PFSK-1 (cell line): ENCODE measurements around the gene C1GALT1.

Source experiments
- FOXP2 ChIP-seq: optimal IDR thresholded peaks from 2 replicates; pipeline ENCODE3; 2011; ENCODE audit warnings: borderline replicate concordance, control low read depth, inconsistent platforms; ENCODE audit not compliant: insufficient read depth; ENCODE audit errors: extremely low read length, extremely low read depth
- POLR2AphosphoS5 ChIP-seq: IDR thresholded peaks from 2 replicates; pipeline ENCODE4 v1.6.1; 2012; ENCODE audit warnings: low read depth, mild to moderate bottlenecking, control low read depth, low read length, moderate library complexity
- SIN3A ChIP-seq: IDR thresholded peaks from 2 replicates; pipeline ENCODE4 v1.6.1; 2012; ENCODE audit warnings: mild to moderate bottlenecking, low read length, moderate library complexity, borderline replicate concordance; ENCODE audit not compliant: insufficient read depth
- TAF1 ChIP-seq: IDR thresholded peaks from 2 replicates; pipeline ENCODE4 v1.6.1; 2012; ENCODE audit warnings: low read length, control low read depth, borderline replicate concordance; ENCODE audit not compliant: insufficient read depth
- TF ChIP-seq, protein P1 (sequence below), 2 experiments: IDR thresholded peaks; 2 replicates each; pipeline versions ENCODE4 v1.6.1 to v1.8.0; 2011 to 2012; ENCODE audit warnings: low read depth in 2 of 2, low read length in 2 of 2, control low read depth in 1 of 2, inconsistent platforms in 1 of 2, mild to moderate bottlenecking in 1 of 2, moderate library complexity in 1 of 2; ENCODE audit not compliant: insufficient read depth in 1 of 2

Gene C1GALT1

DNA sequence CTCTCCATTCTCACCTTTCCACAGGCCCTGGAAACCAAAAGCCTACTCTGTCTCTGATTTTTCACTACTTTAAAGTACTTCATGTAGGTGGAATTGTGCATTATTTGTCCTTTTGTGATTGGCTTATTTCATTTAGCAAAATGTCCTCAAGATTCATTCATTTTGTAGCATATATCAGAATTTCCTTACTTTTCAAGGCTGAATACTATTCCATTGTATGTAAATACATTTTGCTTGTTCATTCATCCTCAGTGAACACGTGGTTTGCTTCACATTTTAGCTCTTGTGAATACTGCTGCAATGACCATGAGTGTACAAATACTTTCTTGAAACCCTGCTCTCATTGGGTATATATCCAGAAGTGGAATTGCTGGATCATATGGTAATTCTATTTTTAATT is 8.8 kb downstream of the C1GALT1 start:
- TF ChIP-seq SIN3A (no peak), TAF1 (no peak), POLR2AphosphoS5 (no peak), FOXP2 (no peak)
- TF ChIP-seq, protein P1, sequence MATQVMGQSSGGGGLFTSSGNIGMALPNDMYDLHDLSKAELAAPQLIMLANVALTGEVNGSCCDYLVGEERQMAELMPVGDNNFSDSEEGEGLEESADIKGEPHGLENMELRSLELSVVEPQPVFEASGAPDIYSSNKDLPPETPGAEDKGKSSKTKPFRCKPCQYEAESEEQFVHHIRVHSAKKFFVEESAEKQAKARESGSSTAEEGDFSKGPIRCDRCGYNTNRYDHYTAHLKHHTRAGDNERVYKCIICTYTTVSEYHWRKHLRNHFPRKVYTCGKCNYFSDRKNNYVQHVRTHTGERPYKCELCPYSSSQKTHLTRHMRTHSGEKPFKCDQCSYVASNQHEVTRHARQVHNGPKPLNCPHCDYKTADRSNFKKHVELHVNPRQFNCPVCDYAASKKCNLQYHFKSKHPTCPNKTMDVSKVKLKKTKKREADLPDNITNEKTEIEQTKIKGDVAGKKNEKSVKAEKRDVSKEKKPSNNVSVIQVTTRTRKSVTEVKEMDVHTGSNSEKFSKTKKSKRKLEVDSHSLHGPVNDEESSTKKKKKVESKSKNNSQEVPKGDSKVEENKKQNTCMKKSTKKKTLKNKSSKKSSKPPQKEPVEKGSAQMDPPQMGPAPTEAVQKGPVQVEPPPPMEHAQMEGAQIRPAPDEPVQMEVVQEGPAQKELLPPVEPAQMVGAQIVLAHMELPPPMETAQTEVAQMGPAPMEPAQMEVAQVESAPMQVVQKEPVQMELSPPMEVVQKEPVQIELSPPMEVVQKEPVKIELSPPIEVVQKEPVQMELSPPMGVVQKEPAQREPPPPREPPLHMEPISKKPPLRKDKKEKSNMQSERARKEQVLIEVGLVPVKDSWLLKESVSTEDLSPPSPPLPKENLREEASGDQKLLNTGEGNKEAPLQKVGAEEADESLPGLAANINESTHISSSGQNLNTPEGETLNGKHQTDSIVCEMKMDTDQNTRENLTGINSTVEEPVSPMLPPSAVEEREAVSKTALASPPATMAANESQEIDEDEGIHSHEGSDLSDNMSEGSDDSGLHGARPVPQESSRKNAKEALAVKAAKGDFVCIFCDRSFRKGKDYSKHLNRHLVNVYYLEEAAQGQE (IDR thresholded peaks at IDR 0.05; ENCODE audit: insufficient read depth in 1 of 2, low read depth in 2 of 2, low read length in 2 of 2) = no peak

DNA sequence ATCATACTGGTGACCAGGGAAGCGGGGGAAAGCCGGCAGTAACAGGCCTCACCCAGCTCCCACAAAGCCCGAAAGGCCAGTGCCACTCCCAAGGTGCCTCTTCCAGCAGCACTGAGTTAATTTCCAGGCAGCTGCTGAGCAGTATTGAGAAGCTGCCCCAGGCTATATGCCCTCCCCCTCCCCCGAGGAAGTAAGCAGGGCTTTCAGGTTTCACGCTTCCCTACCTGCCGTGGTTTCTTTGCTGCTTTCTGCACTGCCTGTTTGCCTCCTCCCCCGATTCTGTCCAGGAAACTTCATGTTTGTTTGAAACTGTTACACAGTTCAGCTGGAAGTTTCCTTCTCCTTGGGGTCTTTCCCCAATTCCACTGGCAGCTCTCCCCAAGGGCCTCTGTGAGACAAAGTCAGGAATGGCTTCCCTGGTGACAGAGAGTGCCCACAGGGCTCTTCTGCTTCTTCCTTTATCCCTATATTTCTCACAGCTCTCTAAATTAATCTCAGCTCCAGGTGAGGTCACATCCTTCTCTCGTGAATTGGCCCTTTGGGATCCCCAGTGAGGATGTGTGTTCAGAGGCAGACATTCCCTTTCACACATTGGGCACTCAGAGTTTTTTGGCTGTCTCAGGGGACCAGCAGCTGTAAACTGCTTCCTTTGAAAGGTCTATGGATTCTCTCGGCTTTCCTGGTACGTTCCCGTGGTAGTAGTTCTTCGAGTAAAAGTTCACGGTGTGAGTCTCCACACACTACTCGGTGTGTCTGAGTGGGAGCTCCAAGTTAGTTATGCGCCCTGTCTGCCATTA is 19.4 kb downstream of the C1GALT1 start:
- TF ChIP-seq TAF1 (no peak), SIN3A (no peak), POLR2AphosphoS5 (no peak), FOXP2 (no peak)

DNA sequence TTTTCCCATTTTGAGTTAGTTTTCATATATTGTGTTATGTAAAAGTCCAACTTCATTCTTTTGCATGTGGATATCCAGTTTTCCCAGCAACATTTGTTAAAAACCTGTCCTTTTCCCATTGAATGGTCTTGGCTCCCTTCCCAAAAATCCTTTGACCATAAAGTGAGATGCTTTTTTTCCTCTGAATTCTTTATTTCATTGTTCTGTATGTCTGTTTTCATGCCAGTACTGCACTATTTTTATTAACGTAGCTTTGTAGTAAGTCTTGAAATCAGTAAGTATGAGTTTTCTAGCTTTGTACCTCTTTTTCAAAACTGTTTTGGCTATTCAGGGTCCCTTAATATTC is 20.0 kb downstream of the C1GALT1 start:
- TF ChIP-seq SIN3A = no peak
- TF ChIP-seq FOXP2 = no peak

DNA sequence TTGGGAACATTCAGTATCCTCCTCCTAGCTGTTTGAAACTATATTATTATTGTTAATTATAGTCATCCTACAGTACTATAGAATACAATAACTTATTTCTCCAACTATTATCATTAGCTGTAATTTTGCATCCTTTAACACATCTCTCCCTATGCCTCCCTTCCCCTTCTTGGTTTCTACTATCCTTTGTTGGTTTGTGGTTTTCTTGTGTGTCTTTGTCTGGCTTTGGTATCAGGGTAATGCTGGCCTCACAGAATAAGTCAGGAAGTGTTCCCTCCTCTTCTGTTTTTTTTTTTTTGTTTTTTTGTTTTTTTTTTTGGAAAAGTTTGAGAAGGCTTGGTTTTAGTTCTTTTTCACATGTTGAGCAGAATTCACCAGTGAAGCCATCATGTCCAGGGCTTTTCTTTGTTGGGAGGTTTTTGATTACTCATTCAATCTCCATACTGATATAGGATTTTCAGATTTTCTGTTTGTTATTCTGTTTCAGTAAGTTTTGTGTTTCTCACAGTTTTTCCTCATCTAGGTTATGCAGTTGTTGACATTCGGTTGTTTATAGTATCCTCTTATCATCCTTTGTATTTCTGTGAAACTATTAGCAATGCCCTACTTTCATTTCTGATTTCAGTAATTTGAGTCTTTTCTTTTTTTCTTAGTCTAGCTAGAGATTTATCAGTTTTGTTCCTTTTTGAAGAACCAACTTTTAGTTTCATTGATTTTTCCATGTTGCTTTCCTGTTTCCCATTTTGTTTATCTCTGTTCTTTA is 21.6 kb downstream of the C1GALT1 start:
- TF ChIP-seq, protein P1 (IDR thresholded peaks at IDR 0.05; ENCODE audit: insufficient read depth in 1 of 2, low read depth in 2 of 2, low read length in 2 of 2) = no peak
- TF ChIP-seq POLR2AphosphoS5 (no peak), SIN3A (no peak)

DNA sequence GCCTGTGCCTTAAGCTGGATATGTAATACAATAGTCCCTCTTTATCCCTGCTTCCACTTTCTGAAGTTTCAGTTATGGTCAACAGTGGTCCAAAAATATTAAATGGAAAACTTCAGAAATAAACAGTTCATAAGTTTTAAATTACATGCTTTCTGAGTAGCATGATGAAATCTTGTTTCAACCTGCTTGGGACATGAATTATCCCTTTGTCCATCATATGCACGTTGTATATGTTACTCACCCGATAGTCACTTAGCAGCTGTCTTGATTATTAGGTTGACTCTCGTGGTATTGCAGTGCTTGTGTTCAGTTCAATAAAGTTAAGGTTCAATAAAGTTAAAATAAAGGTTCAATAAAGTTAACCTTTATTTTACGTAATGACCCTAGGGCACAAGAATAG is 25.5 kb downstream of the C1GALT1 start:
- TF ChIP-seq FOXP2 = no peak
- TF ChIP-seq TAF1 = no peak
- TF ChIP-seq, protein P1 (IDR thresholded peaks at IDR 0.05; ENCODE audit: insufficient read depth in 1 of 2, low read depth in 2 of 2, low read length in 2 of 2) = no peak
- no peak for TF ChIP-seq SIN3A
- TF ChIP-seq POLR2AphosphoS5 = no peak

DNA sequence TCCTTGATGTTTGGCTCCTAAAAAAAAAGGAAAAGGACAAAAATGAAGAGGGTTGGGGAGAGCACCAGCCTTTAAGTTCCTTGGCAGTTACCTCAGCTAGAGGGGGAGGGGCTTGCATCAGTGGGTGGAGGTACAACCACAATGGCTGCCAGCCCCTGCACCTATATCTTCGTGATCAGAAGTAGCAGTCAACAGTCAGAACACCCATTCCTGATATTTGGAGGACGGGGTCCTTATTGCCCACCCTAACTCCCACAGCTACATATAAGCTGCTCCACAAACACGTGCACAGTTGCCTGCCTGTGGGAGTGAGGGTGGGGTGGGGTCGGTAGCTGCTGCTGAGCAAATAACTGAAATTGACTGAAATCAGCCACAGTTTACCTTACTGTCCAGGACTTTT is 26.2 kb downstream of the C1GALT1 start:
- no peak for TF ChIP-seq POLR2AphosphoS5
- no peak for TF ChIP-seq TAF1
- TF ChIP-seq FOXP2 = no peak
- TF ChIP-seq, protein P1 (IDR thresholded peaks at IDR 0.05; ENCODE audit: insufficient read depth in 1 of 2, low read depth in 2 of 2, low read length in 2 of 2) = no peak
- TF ChIP-seq SIN3A = no peak
